Loucy (cell line): Measurements from ENCODE around the gene CEP135.

Experiments
- H2AFZ ChIP-seq: fragments of 200-600 bp; sonication (generic); 2 replicates; pipeline ENCODE4 v1.6.0; 2016; ENCODE audit warnings: antibody characterized with exemption, mild to moderate bottlenecking, low read length, moderate library complexity
- H3F3A ChIP-seq: fragments of 200-600 bp; 2 replicates; pipeline ENCODE4 v1.6.0; 2016; ENCODE audit warnings: antibody characterized with exemption, low read depth, mild to moderate bottlenecking
- H3K27me3 ChIP-seq: fragments of 200-600 bp; sonication (generic); 2 replicates; pipeline ENCODE4 v1.6.1; 2014; ENCODE audit warnings: low read length, mild to moderate bottlenecking; ENCODE audit not compliant: insufficient read depth, poor library complexity, severe bottlenecking
- H3K36me3 ChIP-seq: fragments of 200-600 bp; sonication (generic); 2 replicates; pipeline ENCODE4 v1.6.1; 2016; ENCODE audit warnings: low read length; ENCODE audit not compliant: insufficient read depth
- H3K4me1 ChIP-seq: fragments of 200-600 bp; sonication (generic); 2 replicates; pipeline ENCODE4 v1.5.1; 2014; ENCODE audit warnings: low read length, mild to moderate bottlenecking; ENCODE audit not compliant: insufficient read depth, poor library complexity, severe bottlenecking
- H3K4me2 ChIP-seq: fragments of 200-600 bp; sonication (generic); 2 replicates; pipeline ENCODE4 v1.6.0; 2014; ENCODE audit warnings: antibody characterized with exemption, low read length, low read depth, mild to moderate bottlenecking; ENCODE audit not compliant: poor library complexity, severe bottlenecking
- H3K4me3 ChIP-seq: fragments of 200-600 bp; sonication (generic); 2 replicates; pipeline ENCODE4 v1.5.1; 2014; ENCODE audit warnings: low read length, mild to moderate bottlenecking, mixed read lengths; ENCODE audit not compliant: poor library complexity, severe bottlenecking
- H3K79me2 ChIP-seq: fragments of 200-600 bp; sonication (generic); 2 replicates; pipeline ENCODE4 v1.6.1; 2014; ENCODE audit warnings: low read length; ENCODE audit not compliant: insufficient read depth
- H3K9ac ChIP-seq: fragments of 200-600 bp; sonication (generic); 2 replicates; pipeline ENCODE4 v1.6.0; 2014; ENCODE audit warnings: mild to moderate bottlenecking, low read depth, low read length, moderate library complexity; ENCODE audit not compliant: poor library complexity, severe bottlenecking
- H3K9me2 ChIP-seq: fragments of 200-600 bp; sonication (generic); replicated peaks from 2 replicates; pipeline ENCODE4 v1.6.1; 2016; ENCODE audit warnings: low read depth, low read length, mixed read lengths
- H3K9me3 ChIP-seq: fragments of 200-600 bp; sonication (generic); 2 replicates; pipeline ENCODE4 v1.6.1; 2014; ENCODE audit warnings: mild to moderate bottlenecking, antibody characterized with exemption, low read length, low read depth; ENCODE audit not compliant: insufficient read depth
- H4K20me1 ChIP-seq: fragments of 200-600 bp; sonication (generic); 2 replicates; pipeline ENCODE4 v1.6.0; 2014; ENCODE audit warnings: antibody characterized with exemption, low read length, mild to moderate bottlenecking; ENCODE audit not compliant: insufficient read depth, poor library complexity, severe bottlenecking
- EZH2phosphoT487 ChIP-seq: fragments of 200-600 bp; IDR thresholded peaks from 2 replicates; pipeline ENCODE4 v1.6.1; 2018; ENCODE audit warnings: antibody characterized with exemption, mild to moderate bottlenecking, moderate library complexity, borderline replicate concordance
- TF ChIP-seq, protein P1 (sequence below): fragments of 200-600 bp; sonication (generic); conservative IDR thresholded peaks from 2 replicates; pipeline ENCODE4 v1.5.1; 2014; ENCODE audit warnings: mild to moderate bottlenecking, antibody characterized with exemption, low read length

Gene CEP135

GRCh38 chr4:55938481-55938880, 10.3 kb upstream of the CEP135 start:
- H4K20me1 ChIP-seq: no peaks in the 10 kb centered on the region
- H3K9me3 ChIP-seq: 0 out of 2 replicates have a peak, but pooled peaks cover 3% of the 10 kb centered on the region
- no peaks in the 10 kb centered on the region for H3K79me2 ChIP-seq
- no peak overlapping the region for H3K4me3 ChIP-seq
- no peak overlapping the region for H2AFZ ChIP-seq
- no peak overlapping the region for H3K9ac ChIP-seq
- H3K4me2 ChIP-seq: no peak overlapping the region
- H3K9me2 ChIP-seq: no peaks in the 10 kb centered on the region
- no peaks in the 10 kb centered on the region for H3K27me3 ChIP-seq
- TF ChIP-seq, protein P1, sequence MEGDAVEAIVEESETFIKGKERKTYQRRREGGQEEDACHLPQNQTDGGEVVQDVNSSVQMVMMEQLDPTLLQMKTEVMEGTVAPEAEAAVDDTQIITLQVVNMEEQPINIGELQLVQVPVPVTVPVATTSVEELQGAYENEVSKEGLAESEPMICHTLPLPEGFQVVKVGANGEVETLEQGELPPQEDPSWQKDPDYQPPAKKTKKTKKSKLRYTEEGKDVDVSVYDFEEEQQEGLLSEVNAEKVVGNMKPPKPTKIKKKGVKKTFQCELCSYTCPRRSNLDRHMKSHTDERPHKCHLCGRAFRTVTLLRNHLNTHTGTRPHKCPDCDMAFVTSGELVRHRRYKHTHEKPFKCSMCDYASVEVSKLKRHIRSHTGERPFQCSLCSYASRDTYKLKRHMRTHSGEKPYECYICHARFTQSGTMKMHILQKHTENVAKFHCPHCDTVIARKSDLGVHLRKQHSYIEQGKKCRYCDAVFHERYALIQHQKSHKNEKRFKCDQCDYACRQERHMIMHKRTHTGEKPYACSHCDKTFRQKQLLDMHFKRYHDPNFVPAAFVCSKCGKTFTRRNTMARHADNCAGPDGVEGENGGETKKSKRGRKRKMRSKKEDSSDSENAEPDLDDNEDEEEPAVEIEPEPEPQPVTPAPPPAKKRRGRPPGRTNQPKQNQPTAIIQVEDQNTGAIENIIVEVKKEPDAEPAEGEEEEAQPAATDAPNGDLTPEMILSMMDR: no peak
- TF ChIP-seq EZH2phosphoT487: no peak
- no peaks in the 10 kb centered on the region for H3F3A ChIP-seq
- H3K36me3 ChIP-seq: no peaks in the 10 kb centered on the region
- no peaks in the 10 kb centered on the region for H3K4me1 ChIP-seq

GRCh38 chr4:55939421-55939820, 9.3 kb upstream of the CEP135 start:
- 0 out of 2 replicates have a peak, but pooled peaks cover 3% of the 10 kb centered on the region for H3K9me3 ChIP-seq
- H3K27me3 ChIP-seq: no peaks in the 10 kb centered on the region
- H3K36me3 ChIP-seq: no peaks in the 10 kb centered on the region
- no peak overlapping the region for H3K4me2 ChIP-seq
- H3F3A ChIP-seq: no peaks in the 10 kb centered on the region
- H2AFZ ChIP-seq: no peak overlapping the region
- H3K79me2 ChIP-seq: no peaks in the 10 kb centered on the region
- H3K4me1 ChIP-seq: no peaks in the 10 kb centered on the region
- no peak overlapping the region for H3K9ac ChIP-seq
- no peak overlapping the region for H3K4me3 ChIP-seq
- H4K20me1 ChIP-seq: no peaks in the 10 kb centered on the region
- no peak for TF ChIP-seq EZH2phosphoT487
- TF ChIP-seq, protein P1: no peak
- H3K9me2 ChIP-seq: no peaks in the 10 kb centered on the region

GRCh38 chr4:55941881-55942396, 6.8 kb upstream of the CEP135 start:
- Histone ChIP-seq H4K20me1 (no peaks in the 10 kb centered on the region), H2AFZ (no peak overlapping the region), H3K36me3 (no peaks in the 10 kb centered on the region), H3K9me3 (no peaks in the 10 kb centered on the region), H3K4me1 (no peaks in the 10 kb centered on the region), H3K79me2 (no peaks in the 10 kb centered on the region), H3K9me2 (no peaks in the 10 kb centered on the region), H3K4me2 (no peak overlapping the region), H3K4me3 (no peak overlapping the region), H3F3A (no peaks in the 10 kb centered on the region), H3K9ac (no peak overlapping the region), H3K27me3 (no peaks in the 10 kb centered on the region)
- TF ChIP-seq, protein P1: no peak
- TF ChIP-seq EZH2phosphoT487: no peak
